Measurements from ENCODE around the gene NCR1. TPM values are rescaled to one million over a fixed set of nuclear protein-coding genes. Genes with fewer than 3 reads are reported as not detected.
"Not testable (repeated sequence)": the region's sequence is repeated elsewhere in the genome, so short reads cannot be mapped to it uniquely, and the experiment has no call there.

NCR1 gene
- polyA plus RNA-seq, 1 experiment = not detected

- Histone ChIP-seq H3K9me3 (ENCODE audit: control insufficient read depth, insufficient read depth, low read length) (peaks cover 60% of the 10 kb centered on the region), H3K27ac (ENCODE audit: low read depth, low read length) (no peak overlapping the region), H3K4me3 (ENCODE audit: low read depth, low read length) (no peak overlapping the region), H3K27me3 (ENCODE audit: control insufficient read depth, insufficient read depth, low read length) (no peaks in the 10 kb centered on the region)
- no peak for DNase-seq (ENCODE audit: low read depth, low spot score)
- CTCF ChIA-PET = no interaction called here
- TF ChIP-seq CTCF (IDR thresholded peaks at IDR 0.05; ENCODE audit: low read depth, low read length) = no peak
- POLR2A ChIA-PET = no interaction called here
Observed at GRCh38 chr19:54916822-54917221, 10.9 kb downstream of the NCR1 start.

GRCh38 chr19:54918499-54918898 is 12.6 kb downstream of the NCR1 start:
- CTCF ChIA-PET = no interaction called here
- Histone ChIP-seq H3K27ac (ENCODE audit: low read depth, low read length) (no peak overlapping the region), H3K4me3 (ENCODE audit: low read depth, low read length) (no peak overlapping the region), H3K9me3 (ENCODE audit: control insufficient read depth, insufficient read depth, low read length) (peaks cover 62% of the 10 kb centered on the region), H3K27me3 (ENCODE audit: control insufficient read depth, insufficient read depth, low read length) (no peaks in the 10 kb centered on the region)
- POLR2A ChIA-PET = no interaction called here
- TF ChIP-seq CTCF (IDR thresholded peaks at IDR 0.05; ENCODE audit: low read depth, low read length) = no peak
- DNase-seq (ENCODE audit: low read depth, low spot score) = no peak

GRCh38 chr19:54919646-54920563 is 14.0 kb downstream of the NCR1 start:
- H3K4me3 ChIP-seq (ENCODE audit: low read depth, low read length); H3K27ac ChIP-seq (ENCODE audit: low read depth, low read length); POLR2A ChIA-PET; DNase-seq (ENCODE audit: low read depth, low spot score); H3K27me3 ChIP-seq (ENCODE audit: control insufficient read depth, insufficient read depth, low read length); CTCF ChIA-PET: not testable (repeated sequence)
- peaks cover 69% of the 10 kb centered on the region for H3K9me3 ChIP-seq (ENCODE audit: control insufficient read depth, insufficient read depth, low read length)

GRCh38 chr19:54921082-54921481 is 15.1 kb downstream of the NCR1 start:
- DNase-seq (ENCODE audit: low read depth, low spot score) = no peak
- CTCF ChIA-PET = no interaction called here
- no peak for TF ChIP-seq CTCF (IDR thresholded peaks at IDR 0.05; ENCODE audit: low read depth, low read length)

GRCh38 chr19:54923276-54923675 is 17.3 kb downstream of the NCR1 start:
- no peak for TF ChIP-seq CTCF (IDR thresholded peaks at IDR 0.05; ENCODE audit: low read depth, low read length)
- Histone ChIP-seq H3K9me3 (ENCODE audit: control insufficient read depth, insufficient read depth, low read length) (peaks cover 72% of the 10 kb centered on the region), H3K4me3 (ENCODE audit: low read depth, low read length) (no peak overlapping the region), H3K27me3 (ENCODE audit: control insufficient read depth, insufficient read depth, low read length) (no peaks in the 10 kb centered on the region), H3K27ac (ENCODE audit: low read depth, low read length) (no peak overlapping the region)
- POLR2A ChIA-PET = no interaction called here
- DNase-seq (ENCODE audit: low read depth, low spot score) = no peak
- CTCF ChIA-PET = no interaction called here

More at GRCh38 chr19:54921082-54921481, 15.1 kb downstream of the NCR1 start:
- Histone ChIP-seq H3K27me3 (ENCODE audit: control insufficient read depth, insufficient read depth, low read length) (no peaks in the 10 kb centered on the region), H3K4me3 (ENCODE audit: low read depth, low read length) (no peak overlapping the region), H3K9me3 (ENCODE audit: control insufficient read depth, insufficient read depth, low read length) (peaks cover 73% of the 10 kb centered on the region), H3K27ac (ENCODE audit: low read depth, low read length) (no peak overlapping the region)
- POLR2A ChIA-PET = no interaction called here

Measured in AG04450 (cell line).